ENCODE results near the gene PLA2G4D.

PLA2G4D gene

GRCh38 chr15:42065033-42065432 lies 29.3 kb downstream of the PLA2G4D start:
- no peak overlapping the region for H3K4me3 ChIP-seq (ENCODE audit: control insufficient read depth, low read depth, low read length)
- DNase-seq (ENCODE audit: low read depth), result no peak
- TF ChIP-seq CTCF (IDR thresholded peaks at IDR 0.05; ENCODE audit: control insufficient read depth, insufficient read depth, low read depth, low read length, missing control alignments), result no peak

GRCh38 chr15:42064271-42064670 lies 30.1 kb downstream of the PLA2G4D start:
- no peak overlapping the region for H3K4me3 ChIP-seq (ENCODE audit: control insufficient read depth, low read depth, low read length)
- DNase-seq (ENCODE audit: low read depth), result no peak
- TF ChIP-seq CTCF (IDR thresholded peaks at IDR 0.05; ENCODE audit: control insufficient read depth, insufficient read depth, low read depth, low read length, missing control alignments), result no peak

- no peak overlapping the region for H3K4me3 ChIP-seq (ENCODE audit: control insufficient read depth, low read depth, low read length)
- no peak for DNase-seq (ENCODE audit: low read depth)
- no peak for TF ChIP-seq CTCF (IDR thresholded peaks at IDR 0.05; ENCODE audit: control insufficient read depth, insufficient read depth, low read depth, low read length, missing control alignments)
These were observed 31.1 kb downstream of the PLA2G4D start for GRCh38 chr15:42063122-42063848.

- DNase-seq (ENCODE audit: low read depth), result no peak
- no peak overlapping the region for H3K4me3 ChIP-seq (ENCODE audit: control insufficient read depth, low read depth, low read length)
- TF ChIP-seq CTCF (IDR thresholded peaks at IDR 0.05; ENCODE audit: control insufficient read depth, insufficient read depth, low read depth, low read length, missing control alignments), result no peak
These were observed 32.0 kb downstream of the PLA2G4D start for GRCh38 chr15:42062284-42062806.

GRCh38 chr15:42060797-42061196 lies 33.6 kb downstream of the PLA2G4D start:
- no peak for TF ChIP-seq CTCF (IDR thresholded peaks at IDR 0.05; ENCODE audit: control insufficient read depth, insufficient read depth, low read depth, low read length, missing control alignments)
- H3K4me3 ChIP-seq (ENCODE audit: control insufficient read depth, low read depth, low read length), result no peak overlapping the region
- no peak for DNase-seq (ENCODE audit: low read depth)

- DNase-seq (ENCODE audit: low read depth), result no peak
- no peak overlapping the region for H3K4me3 ChIP-seq (ENCODE audit: control insufficient read depth, low read depth, low read length)
- no peak for TF ChIP-seq CTCF (IDR thresholded peaks at IDR 0.05; ENCODE audit: control insufficient read depth, insufficient read depth, low read depth, low read length, missing control alignments)
These were observed 33.9 kb downstream of the PLA2G4D start for GRCh38 chr15:42060477-42060763.
